ENCODE data around the gene EGFL7.

The EGFL7 gene

DNA sequence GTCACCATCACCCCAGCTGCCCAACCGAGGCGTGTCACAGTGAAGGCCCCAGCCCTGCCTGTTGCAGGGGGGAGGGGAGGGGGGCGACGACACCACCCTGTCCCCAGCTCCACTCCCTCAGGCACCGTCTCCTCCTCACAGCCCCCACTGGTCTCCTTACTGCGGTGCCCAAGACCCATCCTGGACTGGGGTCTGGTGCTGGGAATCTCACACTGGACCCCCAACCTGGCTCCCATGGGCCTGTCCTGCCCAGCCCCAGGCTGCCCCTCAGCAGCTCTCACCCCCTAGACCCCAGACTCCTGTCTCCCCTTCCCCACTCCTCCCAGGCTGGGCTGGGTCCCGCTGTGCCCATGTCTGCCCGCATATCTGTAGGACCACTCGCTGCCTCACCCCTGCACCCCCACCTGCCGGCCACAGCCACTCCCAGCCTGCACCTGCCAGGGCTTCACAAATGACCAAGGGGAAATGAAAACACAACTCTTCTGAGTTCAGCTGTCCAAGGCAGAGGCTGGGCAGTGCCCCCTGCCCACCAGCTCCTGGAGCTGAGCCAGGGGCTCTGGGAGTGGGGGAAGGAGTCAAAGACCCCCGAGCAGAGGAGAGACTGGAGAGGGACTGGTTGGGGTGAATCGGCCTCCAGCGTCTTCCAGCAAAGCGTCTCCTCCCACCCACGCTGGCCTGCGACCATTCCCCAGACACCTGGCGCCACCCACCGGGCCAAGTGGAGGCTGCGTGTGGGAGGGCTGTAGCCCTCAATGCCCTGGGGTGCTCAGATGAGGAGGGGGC lies 32.6 kb upstream of the EGFL7 start:
- H3K27ac ChIP-seq (ENCODE audit: extremely low read depth, low read depth, low read length) = no peak overlapping the region
- no peaks in the 10 kb centered on the region for H3K36me3 ChIP-seq (ENCODE audit: control insufficient read depth in 2 of 2, insufficient read depth in 1 of 2, low read length in 2 of 2)
- no peaks in the 10 kb centered on the region; the same call in 1 of the 2 replicates for H3K4me1 ChIP-seq (ENCODE audit: control insufficient read depth, insufficient read depth, low read length)
- ChIA-PET CTCF (interaction anchor here (0.7 to 9.3 kb wide), 16 partner anchors 8 to 317 kb away, joined by 3 to 360 read pairs (median 4); no protein-coding TSS in a partner anchor), POLR2A (no interaction called here)
- H3K4me3 ChIP-seq (ENCODE audit: low read depth, low read length) = no peak overlapping the region
- TF ChIP-seq, protein P1, sequence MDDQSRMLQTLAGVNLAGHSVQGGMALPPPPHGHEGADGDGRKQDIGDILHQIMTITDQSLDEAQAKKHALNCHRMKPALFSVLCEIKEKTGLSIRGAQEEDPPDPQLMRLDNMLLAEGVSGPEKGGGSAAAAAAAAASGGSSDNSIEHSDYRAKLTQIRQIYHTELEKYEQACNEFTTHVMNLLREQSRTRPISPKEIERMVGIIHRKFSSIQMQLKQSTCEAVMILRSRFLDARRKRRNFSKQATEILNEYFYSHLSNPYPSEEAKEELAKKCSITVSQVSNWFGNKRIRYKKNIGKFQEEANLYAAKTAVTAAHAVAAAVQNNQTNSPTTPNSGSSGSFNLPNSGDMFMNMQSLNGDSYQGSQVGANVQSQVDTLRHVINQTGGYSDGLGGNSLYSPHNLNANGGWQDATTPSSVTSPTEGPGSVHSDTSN (CRISPR knock-in tag; IDR thresholded peaks at IDR 0.05) = no peak
- TF ChIP-seq KLF9 (tag by site-specific recombination; IDR thresholded peaks at IDR 0.05; ENCODE audit: low read depth) = 0 out of 2 replicates have a peak, but pooled peaks have one; percentile 23
- TF ChIP-seq ZSCAN23 (tag by site-specific recombination; IDR thresholded peaks at IDR 0.05) = no peak
- 0 out of 2 replicates have a peak, but pooled peaks have one; percentile 28 for TF ChIP-seq ZBTB8A (tag by site-specific recombination; IDR thresholded peaks at IDR 0.05)
- TF ChIP-seq, protein P2, sequence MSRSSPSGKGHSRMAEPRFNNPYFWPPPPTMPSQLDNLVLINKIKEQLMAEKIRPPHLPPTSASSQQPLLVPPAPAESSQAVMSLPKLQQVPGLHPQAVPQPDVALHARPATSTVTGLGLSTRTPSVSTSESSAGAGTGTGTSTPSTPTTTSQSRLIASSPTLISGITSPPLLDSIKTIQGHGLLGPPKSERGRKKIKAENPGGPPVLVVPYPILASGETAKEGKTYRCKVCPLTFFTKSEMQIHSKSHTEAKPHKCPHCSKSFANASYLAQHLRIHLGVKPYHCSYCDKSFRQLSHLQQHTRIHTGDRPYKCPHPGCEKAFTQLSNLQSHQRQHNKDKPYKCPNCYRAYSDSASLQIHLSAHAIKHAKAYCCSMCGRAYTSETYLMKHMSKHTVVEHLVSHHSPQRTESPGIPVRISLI (tag by site-specific recombination; IDR thresholded peaks at IDR 0.05) = no peak
- TF ChIP-seq TCF7L2 (IDR thresholded peaks at IDR 0.05; ENCODE audit: borderline replicate concordance, low read depth, low read length) = no peak
- TF ChIP-seq ZNF280C (tag by site-specific recombination; IDR thresholded peaks at IDR 0.05) = no peak
- peak; percentile 57; the same call in 1 of the 2 replicates for TF ChIP-seq GLIS2 (tag by site-specific recombination; IDR thresholded peaks at IDR 0.05)
- 0 out of 2 replicates have a peak, but pooled peaks have one; percentile 10 for TF ChIP-seq WT1 (tag by site-specific recombination; IDR thresholded peaks at IDR 0.05)
- TF ChIP-seq ZFHX2 (tag by site-specific recombination; conservative IDR thresholded peaks at IDR 0.05) = peak; percentile 94
- TF ChIP-seq, protein P3, sequence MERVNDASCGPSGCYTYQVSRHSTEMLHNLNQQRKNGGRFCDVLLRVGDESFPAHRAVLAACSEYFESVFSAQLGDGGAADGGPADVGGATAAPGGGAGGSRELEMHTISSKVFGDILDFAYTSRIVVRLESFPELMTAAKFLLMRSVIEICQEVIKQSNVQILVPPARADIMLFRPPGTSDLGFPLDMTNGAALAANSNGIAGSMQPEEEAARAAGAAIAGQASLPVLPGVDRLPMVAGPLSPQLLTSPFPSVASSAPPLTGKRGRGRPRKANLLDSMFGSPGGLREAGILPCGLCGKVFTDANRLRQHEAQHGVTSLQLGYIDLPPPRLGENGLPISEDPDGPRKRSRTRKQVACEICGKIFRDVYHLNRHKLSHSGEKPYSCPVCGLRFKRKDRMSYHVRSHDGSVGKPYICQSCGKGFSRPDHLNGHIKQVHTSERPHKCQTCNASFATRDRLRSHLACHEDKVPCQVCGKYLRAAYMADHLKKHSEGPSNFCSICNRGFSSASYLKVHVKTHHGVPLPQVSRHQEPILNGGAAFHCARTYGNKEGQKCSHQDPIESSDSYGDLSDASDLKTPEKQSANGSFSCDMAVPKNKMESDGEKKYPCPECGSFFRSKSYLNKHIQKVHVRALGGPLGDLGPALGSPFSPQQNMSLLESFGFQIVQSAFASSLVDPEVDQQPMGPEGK (tag by site-specific recombination; IDR thresholded peaks at IDR 0.05) = 0 out of 2 replicates have a peak, but pooled peaks have one; percentile 17
- TF ChIP-seq GLIS1 (tag by site-specific recombination; IDR thresholded peaks at IDR 0.05) = peak; percentile 72
- TF ChIP-seq ZNF654 (tag by site-specific recombination; IDR thresholded peaks at IDR 0.05; ENCODE audit: low read depth) = peak; percentile 70
- no peak for TF ChIP-seq ZNF624 (tag by site-specific recombination; IDR thresholded peaks at IDR 0.05)
- no peak for TF ChIP-seq ZNF704 (tag by site-specific recombination; IDR thresholded peaks at IDR 0.05)
- TF ChIP-seq CTCF (tag by site-specific recombination; IDR thresholded peaks at IDR 0.05) = peak; percentile 74; the same call in 1 of the 2 replicates
- peak; percentile 84 for TF ChIP-seq EGR2 (tag by site-specific recombination; IDR thresholded peaks at IDR 0.05; ENCODE audit: low read depth)
- no peak for TF ChIP-seq ZNF544 (tag by site-specific recombination; IDR thresholded peaks at IDR 0.05)
- no peak for TF ChIP-seq ZNF274 (IDR thresholded peaks at IDR 0.05; ENCODE audit: low read length)
- no peak for TF ChIP-seq ZNF274 (tag by site-specific recombination; IDR thresholded peaks at IDR 0.05; ENCODE audit: borderline replicate concordance)
- TF ChIP-seq ZNF423 (tag by site-specific recombination; IDR thresholded peaks at IDR 0.05) = no peak
- TF ChIP-seq, protein P4, sequence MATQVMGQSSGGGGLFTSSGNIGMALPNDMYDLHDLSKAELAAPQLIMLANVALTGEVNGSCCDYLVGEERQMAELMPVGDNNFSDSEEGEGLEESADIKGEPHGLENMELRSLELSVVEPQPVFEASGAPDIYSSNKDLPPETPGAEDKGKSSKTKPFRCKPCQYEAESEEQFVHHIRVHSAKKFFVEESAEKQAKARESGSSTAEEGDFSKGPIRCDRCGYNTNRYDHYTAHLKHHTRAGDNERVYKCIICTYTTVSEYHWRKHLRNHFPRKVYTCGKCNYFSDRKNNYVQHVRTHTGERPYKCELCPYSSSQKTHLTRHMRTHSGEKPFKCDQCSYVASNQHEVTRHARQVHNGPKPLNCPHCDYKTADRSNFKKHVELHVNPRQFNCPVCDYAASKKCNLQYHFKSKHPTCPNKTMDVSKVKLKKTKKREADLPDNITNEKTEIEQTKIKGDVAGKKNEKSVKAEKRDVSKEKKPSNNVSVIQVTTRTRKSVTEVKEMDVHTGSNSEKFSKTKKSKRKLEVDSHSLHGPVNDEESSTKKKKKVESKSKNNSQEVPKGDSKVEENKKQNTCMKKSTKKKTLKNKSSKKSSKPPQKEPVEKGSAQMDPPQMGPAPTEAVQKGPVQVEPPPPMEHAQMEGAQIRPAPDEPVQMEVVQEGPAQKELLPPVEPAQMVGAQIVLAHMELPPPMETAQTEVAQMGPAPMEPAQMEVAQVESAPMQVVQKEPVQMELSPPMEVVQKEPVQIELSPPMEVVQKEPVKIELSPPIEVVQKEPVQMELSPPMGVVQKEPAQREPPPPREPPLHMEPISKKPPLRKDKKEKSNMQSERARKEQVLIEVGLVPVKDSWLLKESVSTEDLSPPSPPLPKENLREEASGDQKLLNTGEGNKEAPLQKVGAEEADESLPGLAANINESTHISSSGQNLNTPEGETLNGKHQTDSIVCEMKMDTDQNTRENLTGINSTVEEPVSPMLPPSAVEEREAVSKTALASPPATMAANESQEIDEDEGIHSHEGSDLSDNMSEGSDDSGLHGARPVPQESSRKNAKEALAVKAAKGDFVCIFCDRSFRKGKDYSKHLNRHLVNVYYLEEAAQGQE (tag by site-specific recombination; IDR thresholded peaks at IDR 0.05) = no peak
- no peak for TF ChIP-seq MYNN (tag by site-specific recombination; IDR thresholded peaks at IDR 0.05; ENCODE audit: borderline replicate concordance)
- H3K9me3 ChIP-seq (ENCODE audit: control insufficient read depth, insufficient read depth, low read depth, low read length) = no peaks in the 10 kb centered on the region

Data from HEK293 (cell line).